ENCODE data around the gene NOL3.

DNA sequence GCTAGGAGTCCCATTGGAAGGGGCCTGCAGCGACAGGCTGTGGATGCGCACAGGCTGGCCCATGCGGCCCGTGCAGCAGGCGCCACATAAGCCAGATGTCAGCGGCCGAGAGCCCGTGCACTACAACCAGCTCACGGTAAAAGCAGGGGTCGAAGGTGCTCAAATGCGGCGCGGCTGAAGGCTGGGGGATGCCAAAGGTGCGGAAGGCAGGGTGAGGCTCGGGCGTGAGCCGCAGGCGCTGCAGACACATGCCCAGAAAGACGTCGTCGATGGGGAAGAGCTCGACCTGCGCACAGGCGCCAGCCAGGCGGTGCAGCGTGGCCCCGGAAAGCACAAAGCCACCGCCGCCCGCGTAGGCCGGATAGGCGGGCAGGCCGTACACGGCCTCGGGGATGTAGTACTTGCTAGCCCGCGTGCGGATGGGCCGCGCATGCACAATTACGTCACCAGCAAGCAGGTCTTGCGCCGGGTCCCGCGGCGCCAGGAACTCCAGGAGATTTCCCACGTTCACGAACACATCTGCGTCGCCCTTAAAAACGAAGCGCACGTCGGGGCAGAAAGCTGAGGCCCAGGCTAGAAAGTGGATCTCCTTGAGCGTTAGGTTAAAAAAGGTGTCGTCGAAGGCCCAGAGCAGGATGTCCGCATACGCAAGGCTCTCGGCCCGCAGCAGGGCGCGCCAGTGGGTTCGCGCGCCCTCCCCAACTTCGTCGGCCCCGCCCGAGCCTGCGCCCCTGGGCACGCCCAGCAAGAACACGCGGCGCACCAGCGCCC is 20.9 kb upstream of the NOL3 start:
- TF ChIP-seq CTCF (conservative IDR thresholded peaks at IDR 0.05) (no peak), EZH2 (IDR thresholded peaks at IDR 0.05; ENCODE audit: low read depth) (no peak)

Measured in PC-9 (cell line).